ENCODE results near the gene PRR32. TPM values are rescaled to one million over a fixed set of nuclear protein-coding genes. Genes with fewer than 3 reads are reported as not detected.

The PRR32 gene
- total and polyA plus RNA-seq, 4 donors = not detected

GRCh38 chrX:126855839-126856524 is 36.5 kb downstream of the PRR32 start:
- peaks cover 0 to 2% (median 0%) of the 10 kb centered on the region in 4 donors for H3K9me3 ChIP-seq (ENCODE audit: control insufficient read depth in 4 of 4, low read length in 3 of 4)
- no peak overlapping the region for H3K4me3 ChIP-seq (ENCODE audit: low read depth in 1 of 3, low read length in 3 of 3)
- no peaks in the 10 kb centered on the region for H3K36me3 ChIP-seq (ENCODE audit: control insufficient read depth in 4 of 4, insufficient read depth in 3 of 4, low read depth in 1 of 4, low read length in 3 of 4)
- no peaks in the 10 kb centered on the region for H3K27me3 ChIP-seq (ENCODE audit: control insufficient read depth in 4 of 4, insufficient read depth in 4 of 4, low read length in 3 of 4)
- 89% methylated on average over 5 of the region's 5 CpGs for WGBS
- H3K4me1 ChIP-seq (ENCODE audit: control insufficient read depth in 4 of 4, insufficient read depth in 4 of 4, low read length in 3 of 4) = no peaks in the 10 kb centered on the region
- TF ChIP-seq FOXA2 (IDR thresholded peaks at IDR 0.05) = no peak
- TF ChIP-seq JUND (IDR thresholded peaks at IDR 0.05) = no peak
- no peak for TF ChIP-seq EGR1 (IDR thresholded peaks at IDR 0.05; ENCODE audit: low read depth in 2 of 2)
- TF ChIP-seq SP1 (IDR thresholded peaks at IDR 0.05) = no peak
- TF ChIP-seq RXRA (IDR thresholded peaks at IDR 0.05) = no peak
- TF ChIP-seq ATF3 (IDR thresholded peaks at IDR 0.05) = no peak
- no peak for TF ChIP-seq FOXA1 (IDR thresholded peaks at IDR 0.05)
- TF ChIP-seq GABPA (IDR thresholded peaks at IDR 0.05 in 1 of 2, conservative IDR thresholded peaks at IDR 0.05 in 1 of 2) = no peak
- no peak for TF ChIP-seq HNF4G (IDR thresholded peaks at IDR 0.05)
- no peak for TF ChIP-seq YY1 (IDR thresholded peaks at IDR 0.05)
- TF ChIP-seq NR2F2 (IDR thresholded peaks at IDR 0.05) = no peak
- no peak for TF ChIP-seq HNF4A (conservative IDR thresholded peaks at IDR 0.05)
- TF ChIP-seq CTCF (IDR thresholded peaks at IDR 0.05; ENCODE audit: low read depth, low read length, missing input control) = no peak
- no peak for TF ChIP-seq MAX (IDR thresholded peaks at IDR 0.05)
- no peak for TF ChIP-seq RAD21 (IDR thresholded peaks at IDR 0.05)
- no peak for TF ChIP-seq ZBTB33 (IDR thresholded peaks at IDR 0.05)
- no peak for TF ChIP-seq REST (IDR thresholded peaks at IDR 0.05)
- no peak for TF ChIP-seq TAF1 (conservative IDR thresholded peaks at IDR 0.05)
- H3K27ac ChIP-seq (ENCODE audit: low read depth in 1 of 2, low read length in 2 of 2) = no peak overlapping the region
- no peak for DNase-seq (ENCODE audit: low spot score)
- H3K9ac ChIP-seq (ENCODE audit: low read depth in 1 of 2, low read length in 2 of 2) = no peak overlapping the region
